HUES64 (cell line): ENCODE results near the gene RNF213.
"Not testable (repeated sequence)": the region's sequence is repeated elsewhere in the genome, so short reads cannot be mapped to it uniquely, and the experiment has no call there.

ENCODE experiments used
- H3K27ac ChIP-seq: 2 replicates; pipeline ENCODE4 v1.7.0; 2013; ENCODE audit warnings: low read depth, low read length, inconsistent platforms
- H3K27me3 ChIP-seq: 2 replicates; pipeline ENCODE4 v1.6.1; 2013; ENCODE audit warnings: mild to moderate bottlenecking, low read length; ENCODE audit not compliant: insufficient read depth
- H3K36me3 ChIP-seq: 2 replicates; pipeline ENCODE4 v1.6.1; 2013; ENCODE audit warnings: mild to moderate bottlenecking, low read length; ENCODE audit not compliant: insufficient read depth
- H3K4me1 ChIP-seq: 2 replicates; pipeline ENCODE4 v1.6.1; 2013; ENCODE audit warnings: mild to moderate bottlenecking, low read length, moderate library complexity; ENCODE audit not compliant: insufficient read depth
- H3K4me3 ChIP-seq: 2 replicates; pipeline ENCODE4 v1.5.1; 2013; ENCODE audit warnings: mild to moderate bottlenecking, low read length, moderate library complexity
- H3K9ac ChIP-seq: 2 replicates; pipeline ENCODE4 v1.6.1; 2013; ENCODE audit warnings: mild to moderate bottlenecking, low read depth, low read length
- H3K9me3 ChIP-seq: 2 replicates; pipeline ENCODE4 v1.6.1; 2013; ENCODE audit warnings: low read depth, low read length; ENCODE audit not compliant: insufficient read depth
- WGBS: fragments of 150-250, 120-280 bp; methylation state at CpG from one replicate; pipeline ENCODE4 v1.1.7; 2013; ENCODE audit warnings: missing lambda C conversion rate; 5-methylcytosine and 5-hydroxymethylcytosine counted together

Gene RNF213

GRCh38 chr17:80244448-80244847, 16.2 kb upstream of the RNF213 start:
- not testable (repeated sequence) for H3K27me3 ChIP-seq, H3K4me1 ChIP-seq, H3K9me3 ChIP-seq, H3K4me3 ChIP-seq, H3K27ac ChIP-seq, H3K9ac ChIP-seq
- peaks cover 34% of the 10 kb centered on the region for H3K36me3 ChIP-seq
- WGBS, result 94% methylated on average over 6 of the region's 6 CpGs

GRCh38 chr17:80244871-80245509, 15.7 kb upstream of the RNF213 start:
- 95% methylated on average over 22 of the region's 22 CpGs for whole genome bisulfite sequencing
- no peak overlapping the region for H3K4me3 ChIP-seq
- H3K27ac ChIP-seq, result no peak overlapping the region
- H3K4me1 ChIP-seq, result no peaks in the 10 kb centered on the region
- H3K9ac ChIP-seq, result no peak overlapping the region
- peaks cover 34% of the 10 kb centered on the region for H3K36me3 ChIP-seq
- H3K27me3 ChIP-seq, result no peaks in the 10 kb centered on the region
- H3K9me3 ChIP-seq, result no peaks in the 10 kb centered on the region

GRCh38 chr17:80245566-80246265, 14.9 kb upstream of the RNF213 start:
- H3K4me1 ChIP-seq, result no peaks in the 10 kb centered on the region
- H3K27ac ChIP-seq, result no peak overlapping the region
- no peak overlapping the region; the same call in 1 of the 2 replicates for H3K9ac ChIP-seq
- no peaks in the 10 kb centered on the region for H3K27me3 ChIP-seq
- H3K36me3 ChIP-seq, result peaks cover 34% of the 10 kb centered on the region
- 97% methylated on average over 27 of the region's 27 CpGs for WGBS
- no peak overlapping the region for H3K4me3 ChIP-seq
- no peaks in the 10 kb centered on the region for H3K9me3 ChIP-seq

- 96% methylated on average over 19 of the region's 19 CpGs for WGBS
- no peak overlapping the region for H3K27ac ChIP-seq
- H3K9me3 ChIP-seq, result no peaks in the 10 kb centered on the region
- H3K4me3 ChIP-seq, result no peak overlapping the region
- H3K27me3 ChIP-seq, result no peaks in the 10 kb centered on the region
- peaks cover 32% of the 10 kb centered on the region for H3K36me3 ChIP-seq
- no peaks in the 10 kb centered on the region for H3K4me1 ChIP-seq
- H3K9ac ChIP-seq, result no peak overlapping the region
These were observed 14.4 kb upstream of the RNF213 start for GRCh38 chr17:80246266-80246681.

DNA sequence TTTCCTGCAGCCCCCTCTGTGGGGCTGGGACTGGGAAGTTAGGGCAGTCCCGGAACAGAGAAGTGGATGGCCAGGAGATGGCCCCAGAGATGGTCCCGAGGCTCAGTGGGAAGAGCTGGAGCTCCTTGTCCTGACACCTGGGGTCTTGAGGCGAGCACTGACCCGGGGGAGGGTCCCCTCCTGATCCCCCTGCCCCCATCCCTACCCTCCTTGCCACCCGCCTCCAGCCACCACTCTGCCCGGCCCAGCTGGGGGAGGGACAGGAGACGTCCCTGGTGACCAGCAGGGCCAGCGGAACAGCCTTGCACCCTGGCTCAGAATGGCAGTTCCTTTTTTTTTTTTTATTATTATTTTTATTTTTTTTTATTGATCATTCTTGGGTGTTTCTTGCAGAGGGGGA, 13.9 kb upstream of the RNF213 start:
- no peak overlapping the region for H3K4me3 ChIP-seq
- no peaks in the 10 kb centered on the region for H3K4me1 ChIP-seq
- H3K9ac ChIP-seq, result no peak overlapping the region
- WGBS, result 87% methylated on average over 7 of the region's 8 CpGs
- peaks cover 28% of the 10 kb centered on the region for H3K36me3 ChIP-seq
- H3K27ac ChIP-seq, result no peak overlapping the region
- no peaks in the 10 kb centered on the region for H3K9me3 ChIP-seq
- H3K27me3 ChIP-seq, result no peaks in the 10 kb centered on the region

DNA sequence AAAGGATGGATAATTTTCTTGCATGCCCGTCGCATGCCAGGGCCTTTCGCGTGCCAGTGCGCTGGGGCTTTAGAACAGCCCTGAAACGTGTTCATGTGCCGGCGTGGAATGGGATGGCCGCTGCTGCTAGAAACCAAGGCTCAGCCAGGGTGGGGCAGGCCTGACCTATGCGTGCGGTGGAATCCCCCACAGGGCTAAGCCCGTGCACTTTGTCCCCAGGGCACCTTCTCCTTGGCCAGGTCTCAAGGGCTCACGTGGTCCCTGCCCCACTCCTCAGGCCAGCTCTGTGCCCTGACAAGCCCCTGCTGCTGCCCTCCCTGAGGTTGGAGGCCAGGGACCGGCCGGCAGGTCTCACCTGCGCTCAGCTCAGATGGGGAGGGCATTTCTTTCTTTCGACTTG, 13.1 kb upstream of the RNF213 start:
- no peak overlapping the region for H3K4me3 ChIP-seq
- no peaks in the 10 kb centered on the region for H3K27me3 ChIP-seq
- no peaks in the 10 kb centered on the region for H3K9me3 ChIP-seq
- no peaks in the 10 kb centered on the region for H3K4me1 ChIP-seq
- WGBS, result 95% methylated on average over 17 of the region's 17 CpGs
- H3K27ac ChIP-seq, result no peak overlapping the region
- H3K36me3 ChIP-seq, result peaks cover 23% of the 10 kb centered on the region; the same call in 1 of the 2 replicates
- H3K9ac ChIP-seq, result no peak overlapping the region

DNA sequence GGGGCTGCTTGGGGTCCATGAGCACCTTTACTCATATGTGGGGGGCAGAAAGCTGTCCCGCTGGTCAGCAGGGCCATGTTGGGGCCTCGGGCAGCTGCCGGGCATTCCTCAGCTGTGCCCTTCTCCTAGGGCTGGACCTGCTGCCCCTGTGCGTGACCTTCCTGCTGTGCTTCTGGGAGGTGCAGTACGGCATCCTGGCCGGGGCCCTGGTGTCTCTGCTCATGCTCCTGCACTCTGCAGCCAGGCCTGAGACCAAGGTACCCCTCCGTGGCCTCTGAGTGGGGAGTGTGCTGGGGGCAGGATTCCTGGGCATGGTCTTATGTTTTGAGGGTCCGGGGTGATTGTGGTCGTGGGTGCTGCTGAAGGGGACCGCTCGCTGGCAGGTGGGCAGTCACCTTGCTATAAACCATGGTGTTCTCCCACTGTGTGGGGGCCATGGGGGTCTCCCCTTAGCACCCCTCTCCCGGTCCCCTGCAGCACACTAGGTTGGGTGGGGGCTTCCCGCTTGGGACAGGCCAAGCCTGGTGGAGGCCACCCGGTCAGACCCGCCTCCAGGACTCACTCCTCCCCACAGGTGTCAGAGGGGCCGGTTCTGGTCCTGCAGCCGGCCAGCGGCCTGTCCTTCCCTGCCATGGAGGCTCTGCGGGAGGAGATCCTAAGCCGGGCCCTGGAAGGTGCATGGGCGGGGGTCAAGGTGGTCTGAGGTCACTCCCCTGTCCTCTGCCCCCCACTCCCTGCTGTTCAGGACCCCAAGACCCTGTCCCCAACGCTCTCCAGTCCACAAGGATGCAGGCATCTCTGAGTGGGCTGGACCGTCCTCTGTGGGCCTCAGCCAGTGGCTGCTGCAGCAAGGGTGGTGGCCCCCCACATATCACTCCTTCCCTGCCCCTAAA, 12.4 kb upstream of the RNF213 start:
- H3K27ac ChIP-seq, result no peak overlapping the region
- no peaks in the 10 kb centered on the region for H3K4me1 ChIP-seq
- no peak overlapping the region for H3K9ac ChIP-seq
- 96% methylated on average over 23 of the region's 23 CpGs for WGBS
- H3K9me3 ChIP-seq, result no peaks in the 10 kb centered on the region
- peaks cover 23% of the 10 kb centered on the region; the same call in 1 of the 2 replicates for H3K36me3 ChIP-seq
- no peaks in the 10 kb centered on the region for H3K27me3 ChIP-seq
- no peak overlapping the region for H3K4me3 ChIP-seq

GRCh38 chr17:80248894-80249710, 11.6 kb upstream of the RNF213 start:
- Histone ChIP-seq H3K27me3 (no peaks in the 10 kb centered on the region), H3K27ac (no peak overlapping the region), H3K9ac (no peak overlapping the region), H3K4me3 (no peak overlapping the region), H3K36me3 (peaks cover 21% of the 10 kb centered on the region; the same call in 1 of the 2 replicates), H3K9me3 (no peaks in the 10 kb centered on the region), H3K4me1 (no peaks in the 10 kb centered on the region)
- 93% methylated on average over 25 of the region's 26 CpGs for WGBS

GRCh38 chr17:80251966-80252365, 8.7 kb upstream of the RNF213 start:
- no peaks in the 10 kb centered on the region for H3K9me3 ChIP-seq
- no peak overlapping the region for H3K4me3 ChIP-seq
- WGBS, result 94% methylated on average over 11 of the region's 11 CpGs
- H3K9ac ChIP-seq, result no peak overlapping the region
- H3K27ac ChIP-seq, result no peak overlapping the region
- H3K4me1 ChIP-seq, result no peaks in the 10 kb centered on the region
- H3K36me3 ChIP-seq, result peaks cover 6% of the 10 kb centered on the region; the same call in 1 of the 2 replicates
- no peaks in the 10 kb centered on the region for H3K27me3 ChIP-seq

- WGBS, result 76% methylated on average over 13 of the region's 13 CpGs
- H3K27ac ChIP-seq, result no peak overlapping the region
- no peaks in the 10 kb centered on the region for H3K9me3 ChIP-seq
- no peaks in the 10 kb centered on the region for H3K27me3 ChIP-seq
- H3K4me1 ChIP-seq, result peaks cover 2% of the 10 kb centered on the region; the same call in 1 of the 2 replicates
- no peak overlapping the region for H3K9ac ChIP-seq
- no peak overlapping the region for H3K4me3 ChIP-seq
- H3K36me3 ChIP-seq, result peaks cover 6% of the 10 kb centered on the region; the same call in 1 of the 2 replicates
These were observed 7.8 kb upstream of the RNF213 start for GRCh38 chr17:80252871-80253270.
